ACC112 (cell line): ENCODE results near the gene ANO4.

Source experiments
- H2AFZ ChIP-seq: fragments of 200-600 bp; sonication (generic); one replicate; pipeline ENCODE4 v1.6.0; 2017; ENCODE audit warnings: antibody characterized with exemption, low read length; ENCODE audit not compliant: unreplicated experiment
- H3K27ac ChIP-seq: fragments of 200-600 bp; sonication (generic); 2 replicates; pipeline ENCODE4 v1.5.1; 2014; ENCODE audit warnings: low read depth, mild to moderate bottlenecking, antibody characterized with exemption, low read length, moderate library complexity
- H3K27me3 ChIP-seq: fragments of 200-600 bp; sonication (generic); 2 replicates; pipeline ENCODE4 v1.6.1; 2014; ENCODE audit warnings: mild to moderate bottlenecking, antibody characterized with exemption, low read length, moderate library complexity, mixed read lengths; ENCODE audit not compliant: insufficient read depth
- H3K36me3 ChIP-seq: fragments of 200-600 bp; sonication (generic); 2 replicates; pipeline ENCODE4 v1.6.1; 2016; ENCODE audit warnings: mild to moderate bottlenecking, antibody characterized with exemption, low read length, moderate library complexity, mixed read lengths; ENCODE audit not compliant: insufficient read depth
- H3K4me1 ChIP-seq: fragments of 200-600 bp; sonication (generic); one replicate; pipeline ENCODE4 v1.6.1; 2016; ENCODE audit warnings: low read length, mixed read lengths; ENCODE audit not compliant: insufficient read depth, unreplicated experiment, control insufficient read depth
- H3K4me3 ChIP-seq: fragments of 200-600 bp; sonication (generic); 2 replicates; pipeline ENCODE4 v1.5.1; 2014; ENCODE audit warnings: mild to moderate bottlenecking, low read depth, low read length
- H3K79me2 ChIP-seq: fragments of 200-600 bp; sonication (generic); one replicate; pipeline ENCODE4 v1.6.0; 2016; ENCODE audit warnings: low read length; ENCODE audit not compliant: control insufficient read depth, unreplicated experiment, insufficient read depth

ANO4 gene

DNA sequence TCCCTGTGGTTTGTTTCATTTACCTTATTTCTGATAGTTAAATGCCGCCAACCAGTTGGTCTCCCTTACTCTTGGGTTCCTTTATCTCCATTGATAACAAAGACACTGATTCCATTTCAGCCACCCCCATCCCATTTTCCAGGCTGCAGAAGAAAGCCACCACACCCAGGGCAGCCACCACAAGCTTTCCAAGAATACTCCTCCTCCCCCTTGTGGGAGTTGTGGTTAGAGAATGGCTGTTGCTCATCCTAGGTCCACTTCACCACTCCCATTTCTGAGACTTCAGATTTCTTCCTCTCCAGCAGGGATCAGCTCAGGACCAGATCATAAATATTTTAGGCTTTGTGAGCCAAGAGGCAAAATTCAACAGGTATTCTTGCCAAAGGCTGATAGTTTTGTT lies 73.9 kb downstream of the ANO4 start:
- Histone ChIP-seq H3K4me3 (no peak overlapping the region), H3K79me2 (no peaks in the 10 kb centered on the region), H3K36me3 (no peaks in the 10 kb centered on the region), H3K4me1 (peaks cover 12% of the 10 kb centered on the region), H3K27me3 (no peaks in the 10 kb centered on the region), H3K27ac (no peak overlapping the region), H2AFZ (no peak overlapping the region)

DNA sequence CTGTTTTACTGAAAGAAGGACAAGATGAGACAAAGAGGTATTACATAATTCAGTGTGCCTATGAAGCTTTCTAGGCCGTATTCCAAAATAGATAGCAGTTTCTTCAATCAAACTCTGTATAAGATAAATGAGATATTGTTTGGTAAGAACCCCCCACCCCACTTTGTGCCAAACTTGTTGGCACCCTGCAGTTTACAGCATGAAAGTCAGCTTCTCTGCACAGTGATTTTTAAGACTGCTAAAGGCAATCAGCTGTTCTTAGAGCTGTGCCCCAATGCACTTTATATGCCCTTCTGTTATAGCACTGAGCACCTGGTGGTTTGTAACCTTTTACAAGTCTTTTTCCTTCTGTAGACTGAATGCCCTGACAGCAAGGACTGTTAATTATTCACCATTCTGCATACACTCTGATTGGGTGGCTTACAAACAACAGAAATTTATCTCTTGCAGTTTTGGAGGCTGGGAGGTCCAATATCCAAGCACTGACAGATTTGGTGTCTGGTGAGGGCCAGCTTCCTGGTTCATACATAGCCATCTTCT lies 76.7 kb downstream of the ANO4 start:
- H3K27me3 ChIP-seq, result no peaks in the 10 kb centered on the region
- H3K27ac ChIP-seq, result no peak overlapping the region
- H3K4me1 ChIP-seq, result peaks cover 12% of the 10 kb centered on the region
- H3K36me3 ChIP-seq, result no peaks in the 10 kb centered on the region
- H3K79me2 ChIP-seq, result no peaks in the 10 kb centered on the region
- H3K4me3 ChIP-seq, result no peak overlapping the region
- no peak overlapping the region for H2AFZ ChIP-seq

DNA sequence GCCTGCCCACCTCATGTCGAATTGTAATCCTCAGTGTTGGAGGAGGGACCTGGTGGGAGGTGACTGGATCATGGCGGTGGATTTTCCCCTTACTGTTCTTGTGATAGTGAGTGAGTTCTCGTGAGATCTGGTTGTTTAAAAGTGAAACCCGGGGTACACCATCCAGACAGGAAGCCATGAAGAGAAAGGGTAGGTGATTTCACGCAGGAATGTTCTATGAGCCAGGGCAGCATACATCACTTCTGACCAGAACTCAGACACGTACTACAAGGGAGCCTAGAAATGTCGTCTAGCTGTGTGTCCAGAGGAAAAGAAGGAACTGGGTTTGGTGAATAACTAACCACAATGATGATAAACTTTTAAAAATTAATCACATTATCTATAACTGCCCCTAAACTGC lies 80.6 kb downstream of the ANO4 start:
- H3K4me3 ChIP-seq, result no peak overlapping the region
- no peaks in the 10 kb centered on the region for H3K27me3 ChIP-seq
- no peaks in the 10 kb centered on the region for H3K4me1 ChIP-seq

DNA sequence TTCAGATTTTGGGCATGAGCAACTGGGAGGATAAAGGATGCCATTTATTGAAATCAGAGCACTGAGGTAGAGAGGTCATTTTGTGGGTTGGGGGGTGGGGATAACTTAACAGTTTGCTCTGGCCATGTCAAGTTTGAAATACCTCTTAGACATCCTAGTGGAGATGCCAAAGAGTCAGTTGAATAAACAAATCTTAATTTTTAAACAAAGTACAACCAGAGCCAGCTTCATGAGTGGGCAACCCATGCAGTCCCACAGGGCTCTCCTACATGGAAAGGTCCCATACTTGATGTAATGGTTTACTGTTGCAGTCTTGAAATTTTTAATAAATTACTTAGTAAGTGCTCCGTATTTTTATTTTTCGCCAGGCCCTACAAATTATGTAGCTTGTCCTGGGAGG lies 81.2 kb downstream of the ANO4 start:
- H3K4me3 ChIP-seq, result no peak overlapping the region
- no peak overlapping the region for H3K27ac ChIP-seq
- H3K4me1 ChIP-seq, result no peaks in the 10 kb centered on the region
- H3K27me3 ChIP-seq, result no peaks in the 10 kb centered on the region
- H3K36me3 ChIP-seq, result no peaks in the 10 kb centered on the region
- no peak overlapping the region for H2AFZ ChIP-seq
- H3K79me2 ChIP-seq, result no peaks in the 10 kb centered on the region

More for the DNA sequence above, 80.6 kb downstream of the ANO4 start:
- no peaks in the 10 kb centered on the region for H3K36me3 ChIP-seq
- no peak overlapping the region for H2AFZ ChIP-seq
- H3K27ac ChIP-seq, result no peak overlapping the region
- H3K79me2 ChIP-seq, result no peaks in the 10 kb centered on the region

DNA sequence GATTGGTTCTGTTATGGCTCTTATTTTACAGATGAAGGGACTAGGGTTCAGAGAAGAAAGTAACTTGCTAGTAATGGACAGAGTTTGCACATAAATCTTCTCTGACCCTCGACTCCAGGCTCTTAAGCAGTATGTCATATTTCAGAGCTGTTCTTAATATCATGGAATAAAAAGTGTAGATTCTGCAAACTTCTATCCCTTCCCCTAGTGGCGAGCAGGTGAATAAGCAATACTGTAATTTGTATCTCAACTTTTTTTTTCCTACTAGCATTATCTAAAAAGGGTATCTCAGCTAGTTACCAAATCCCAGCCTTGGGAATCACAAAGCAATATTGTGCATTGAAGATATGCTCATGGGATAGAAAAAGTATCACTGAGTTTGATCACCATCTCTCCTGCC lies 83.2 kb downstream of the ANO4 start:
- Histone ChIP-seq H3K4me1 (no peaks in the 10 kb centered on the region), H3K79me2 (no peaks in the 10 kb centered on the region), H3K36me3 (no peaks in the 10 kb centered on the region), H3K4me3 (no peak overlapping the region), H3K27me3 (no peaks in the 10 kb centered on the region), H2AFZ (no peak overlapping the region), H3K27ac (no peak overlapping the region)

DNA sequence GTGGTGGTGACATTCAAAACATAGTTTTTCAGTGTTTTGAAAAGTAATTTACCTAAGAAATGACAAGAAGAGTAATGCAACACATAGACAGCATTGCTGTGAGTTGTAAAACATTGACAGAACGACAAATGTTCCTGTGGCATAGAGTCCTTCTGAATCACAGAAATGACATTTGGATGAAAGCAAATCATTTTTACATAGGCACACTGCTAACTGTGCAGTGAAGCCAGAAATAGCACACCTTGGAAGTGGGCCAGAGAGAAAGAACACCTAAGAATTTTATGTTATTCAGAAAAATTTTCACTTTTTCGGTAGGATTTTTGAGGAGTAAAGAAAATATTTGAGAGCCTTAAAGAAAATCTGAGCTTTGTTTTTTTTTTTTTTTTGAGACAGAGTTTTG lies 100.6 kb downstream of the ANO4 start:
- Histone ChIP-seq H3K36me3 (no peaks in the 10 kb centered on the region), H3K27ac (no peak overlapping the region), H3K27me3 (no peaks in the 10 kb centered on the region), H3K4me1 (no peaks in the 10 kb centered on the region), H3K79me2 (no peaks in the 10 kb centered on the region), H3K4me3 (no peak overlapping the region), H2AFZ (no peak overlapping the region)

DNA sequence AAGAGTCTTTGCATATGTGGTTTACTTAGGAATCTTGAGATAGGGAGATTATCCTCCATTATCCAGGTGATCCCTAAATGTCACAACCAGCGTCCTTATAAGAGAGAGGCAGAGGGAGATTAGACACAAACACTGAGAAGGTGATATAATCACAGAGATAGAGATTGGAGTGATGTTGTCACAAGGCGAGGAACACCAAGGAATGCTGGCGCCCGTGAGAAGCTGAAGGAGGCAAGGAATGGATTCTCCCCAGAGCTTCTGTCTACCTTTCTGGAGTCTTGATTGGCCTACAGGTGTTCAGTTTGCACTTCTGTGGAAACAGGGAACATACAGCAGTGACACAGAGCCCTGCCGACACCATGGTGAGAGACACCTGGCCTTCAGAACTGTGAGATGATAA lies 101.6 kb downstream of the ANO4 start:
- no peaks in the 10 kb centered on the region for H3K27me3 ChIP-seq
- H2AFZ ChIP-seq, result no peak overlapping the region
- H3K79me2 ChIP-seq, result no peaks in the 10 kb centered on the region
- no peaks in the 10 kb centered on the region for H3K36me3 ChIP-seq
- no peak overlapping the region for H3K27ac ChIP-seq
- H3K4me3 ChIP-seq, result no peak overlapping the region
- no peaks in the 10 kb centered on the region for H3K4me1 ChIP-seq

DNA sequence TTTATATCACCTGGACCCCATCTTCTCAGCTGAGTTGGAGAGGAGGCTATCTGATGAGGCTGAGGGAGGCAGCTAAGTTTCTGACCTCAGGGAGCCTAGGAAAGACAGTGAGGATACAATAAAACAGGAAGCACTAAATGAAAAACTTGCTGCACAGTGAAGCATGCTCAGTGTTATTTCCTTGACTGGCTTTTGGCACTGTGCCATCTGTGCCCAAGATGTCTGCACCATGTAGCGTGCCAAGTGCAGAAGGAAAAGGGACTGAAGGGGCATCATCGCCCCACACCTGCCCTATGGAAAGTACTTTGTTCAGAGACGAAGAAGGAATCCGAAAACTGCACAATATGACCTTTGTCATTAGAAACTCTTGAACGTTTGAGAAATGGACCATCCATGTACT lies 102.7 kb downstream of the ANO4 start:
- Histone ChIP-seq H3K27me3 (no peaks in the 10 kb centered on the region), H3K36me3 (no peaks in the 10 kb centered on the region), H3K4me3 (no peak overlapping the region), H2AFZ (no peak overlapping the region), H3K79me2 (no peaks in the 10 kb centered on the region), H3K4me1 (no peaks in the 10 kb centered on the region), H3K27ac (no peak overlapping the region)

DNA sequence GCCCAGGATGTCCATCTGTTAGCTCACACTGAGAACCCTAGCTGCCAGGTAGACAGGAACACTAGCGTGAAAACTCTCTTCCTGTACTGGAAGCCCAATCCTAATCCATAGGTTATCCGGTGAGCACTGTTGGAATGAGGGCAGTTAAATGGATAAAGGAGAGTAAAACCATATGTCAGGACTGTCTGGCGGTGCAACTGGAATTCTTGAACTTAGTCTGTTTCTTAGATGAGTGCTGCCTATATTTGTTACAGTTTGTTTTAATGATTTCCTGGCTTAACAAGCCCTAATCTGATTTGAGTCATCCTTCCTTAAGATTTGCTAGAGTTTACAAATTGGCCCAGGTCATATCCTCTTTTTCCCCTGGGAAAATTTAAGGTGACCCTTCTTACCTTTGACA lies 104.7 kb downstream of the ANO4 start:
- Histone ChIP-seq H3K4me3 (no peak overlapping the region), H3K79me2 (no peaks in the 10 kb centered on the region), H2AFZ (no peak overlapping the region), H3K27me3 (no peaks in the 10 kb centered on the region), H3K27ac (no peak overlapping the region), H3K4me1 (no peaks in the 10 kb centered on the region), H3K36me3 (no peaks in the 10 kb centered on the region)

DNA sequence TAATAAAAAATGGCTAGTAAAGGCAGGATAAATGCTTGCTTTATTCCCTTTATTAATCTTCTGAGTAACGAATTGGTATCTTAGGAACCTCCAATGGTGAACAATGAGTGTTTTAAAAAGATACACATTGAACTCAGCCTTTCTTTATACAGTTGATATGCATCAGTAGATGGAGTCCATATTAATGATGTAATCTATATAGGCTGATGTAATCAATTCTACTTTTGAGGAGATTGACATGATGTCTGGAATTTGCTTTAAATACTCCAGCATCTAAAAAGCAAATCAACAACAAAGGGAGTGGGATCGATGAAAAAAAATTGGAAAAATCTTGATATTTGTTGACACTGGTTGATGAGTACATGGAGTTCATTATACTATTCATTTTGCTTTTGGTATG lies 106.2 kb downstream of the ANO4 start:
- H3K79me2 ChIP-seq, result no peaks in the 10 kb centered on the region

DNA sequence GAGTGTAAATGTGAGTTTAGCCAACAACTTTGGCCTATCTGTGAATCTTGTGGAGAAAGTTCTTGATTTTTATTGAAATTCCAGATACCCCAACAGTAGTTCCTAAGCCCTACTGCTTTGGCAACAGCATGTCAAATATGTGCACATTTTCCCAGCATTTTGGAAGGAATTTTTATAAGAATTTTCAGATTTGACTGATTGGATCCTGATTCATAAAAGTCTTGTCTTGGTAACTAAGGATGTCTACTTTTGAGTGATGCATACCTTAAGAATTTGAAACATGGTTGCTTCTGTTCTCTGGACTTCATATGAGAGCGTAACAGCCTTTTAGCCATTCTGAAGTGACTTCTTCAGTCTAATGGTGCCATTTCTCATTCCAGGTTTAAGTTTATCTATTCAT lies 106.7 kb downstream of the ANO4 start:
- Histone ChIP-seq H3K27ac (no peak overlapping the region), H3K79me2 (no peaks in the 10 kb centered on the region), H3K4me1 (no peaks in the 10 kb centered on the region)

More for the DNA sequence above, 106.2 kb downstream of the ANO4 start:
- Histone ChIP-seq H2AFZ (no peak overlapping the region), H3K27ac (no peak overlapping the region), H3K4me3 (no peak overlapping the region), H3K27me3 (no peaks in the 10 kb centered on the region), H3K36me3 (no peaks in the 10 kb centered on the region), H3K4me1 (no peaks in the 10 kb centered on the region)

More for the DNA sequence above, 106.7 kb downstream of the ANO4 start:
- Histone ChIP-seq H3K27me3 (no peaks in the 10 kb centered on the region), H3K36me3 (no peaks in the 10 kb centered on the region), H2AFZ (no peak overlapping the region), H3K4me3 (no peak overlapping the region)
